Hepatocyte (in vitro differentiated cells): Measurements from ENCODE around the gene ZNF717. TPM values are rescaled to one million over a fixed set of nuclear protein-coding genes. Genes with fewer than 3 reads are reported as not detected.
"Not testable (repeated sequence)": the region's sequence is repeated elsewhere in the genome, so short reads cannot be mapped to it uniquely, and the experiment has no call there.

Experiments used
- DNase-seq: peaks from one replicate; pipeline ENCODE4 v3.0.0-alpha.2; 2016; ENCODE audit warnings: low spot score
- H2AFZ ChIP-seq: fragments of 200-600 bp; sonication (generic); 2 replicates; pipeline ENCODE4 v1.6.0; 2016; ENCODE audit warnings: antibody characterized with exemption, mild to moderate bottlenecking
- H3K27ac ChIP-seq: fragments of 200-600 bp; sonication (generic); 2 replicates; pipeline ENCODE4 v1.5.1; 2016; ENCODE audit warnings: mild to moderate bottlenecking
- H3K27me3 ChIP-seq: fragments of 200-600 bp; sonication (generic); 2 replicates; pipeline ENCODE4 v1.6.1; 2016
- H3K36me3 ChIP-seq: fragments of 200-600 bp; sonication (generic); replicated peaks from 2 replicates; pipeline ENCODE4 v1.5.1; 2016; ENCODE audit warnings: low read depth; ENCODE audit not compliant: insufficient read depth
- H3K4me1 ChIP-seq: fragments of 200-600 bp; sonication (generic); 2 replicates; pipeline ENCODE4 v1.5.1; 2016; ENCODE audit warnings: mild to moderate bottlenecking, moderate library complexity; ENCODE audit not compliant: insufficient read depth
- H3K4me2 ChIP-seq: fragments of 200-600 bp; sonication (generic); 2 replicates; pipeline ENCODE4 v1.6.0; 2016
- H3K4me3 ChIP-seq: fragments of 200-600 bp; sonication (generic); 2 replicates; pipeline ENCODE4 v1.5.1; 2016; ENCODE audit warnings: mild to moderate bottlenecking
- H3K79me2 ChIP-seq: fragments of 200-600 bp; sonication (generic); 2 replicates; pipeline ENCODE4 v1.6.0; 2017; ENCODE audit warnings: mild to moderate bottlenecking
- H3K9me2 ChIP-seq: fragments of 200-600 bp; sonication (generic); replicated peaks from 2 replicates; pipeline ENCODE4 v1.6.0; 2017; ENCODE audit warnings: mild to moderate bottlenecking; ENCODE audit not compliant: insufficient read depth
- H3K9me3 ChIP-seq: fragments of 200-600 bp; sonication (generic); 2 replicates; pipeline ENCODE4 v1.5.1; 2016; ENCODE audit warnings: low read depth, mild to moderate bottlenecking
- H4K20me1 ChIP-seq: fragments of 200-600 bp; sonication (generic); 2 replicates; pipeline ENCODE4 v1.6.0; 2016; ENCODE audit warnings: mild to moderate bottlenecking; ENCODE audit not compliant: insufficient read depth, poor library complexity, severe bottlenecking
- CTCF ChIP-seq: fragments of 200-600 bp; sonication (generic); IDR thresholded peaks from 2 replicates; pipeline ENCODE4 v1.5.1; 2016; ENCODE audit warnings: antibody characterized with exemption, mild to moderate bottlenecking; ENCODE audit not compliant: poor library complexity
- EZH2 ChIP-seq: fragments of 200-600 bp; sonication (generic); IDR thresholded peaks from 2 replicates; pipeline ENCODE4 v1.6.1; 2016; ENCODE audit warnings: antibody characterized with exemption, mild to moderate bottlenecking, borderline replicate concordance
- EZH2phosphoT487 ChIP-seq: fragments of 200-600 bp; sonication (generic); IDR thresholded peaks from one replicate; pipeline ENCODE4 v1.6.1; 2018; ENCODE audit warnings: antibody characterized with exemption, mild to moderate bottlenecking, low read depth, moderate library complexity; ENCODE audit not compliant: unreplicated experiment, severe bottlenecking
- WGBS: methylation state at CpG from one replicate; pipeline ENCODE4 v1.1.6; 2016; ENCODE audit warnings: low lambda C conversion rate; ENCODE audit errors: missing lambda C conversion rate; 5-methylcytosine and 5-hydroxymethylcytosine counted together
- polyA plus RNA-seq: library from polyadenylated mRNA; unstranded; fragments of >200 nt; fragmentation: Nextera tagmentation; extraction: Ambion mirVana; gene quantifications from 2 replicates; pipeline ENCODE4 v1.2.1, GENCODE V29; 2016
- total RNA-seq: library from RNA; depleted of rRNA; stranded (reverse); fragments of >200 nt; gene quantifications from 2 replicates; pipeline ENCODE4 v1.2.3, GENCODE V29; 2014

ZNF717 gene
- total and polyA plus RNA-seq, 2 experiments from 2014 or later = 0.90 to 1.2 TPM

DNA sequence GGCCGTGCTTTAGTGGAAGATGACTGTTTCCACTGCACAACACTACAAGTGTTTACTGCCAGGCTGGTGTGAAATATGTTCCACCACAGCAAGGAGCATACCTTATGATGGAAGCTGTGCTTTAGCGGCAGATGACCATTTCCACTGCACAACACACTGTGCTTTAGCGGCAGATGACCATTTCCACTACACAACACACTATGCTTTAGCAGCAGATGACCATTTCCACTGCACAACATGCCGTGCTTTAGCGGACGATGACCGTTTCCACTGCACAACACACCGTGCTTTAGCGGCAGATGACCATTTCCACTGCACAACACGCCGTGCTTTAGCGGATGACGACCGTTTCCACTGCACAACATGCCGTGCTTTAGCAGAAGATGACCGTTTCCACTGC is 2.8 kb downstream of the ZNF717 start:
- DNase-seq = no peak
- no peak overlapping the region for H3K4me3 ChIP-seq
- TF ChIP-seq CTCF (no peak), EZH2phosphoT487 (no peak), EZH2 (no peak)
- WGBS = 95% methylated on average over 16 of the region's 16 CpGs
- no peaks in the 10 kb centered on the region for H3K9me2 ChIP-seq
- no peaks in the 10 kb centered on the region for H3K79me2 ChIP-seq
- H3K4me2 ChIP-seq = no peak overlapping the region
- H2AFZ ChIP-seq = no peak overlapping the region
- no peaks in the 10 kb centered on the region for H3K36me3 ChIP-seq
- no peaks in the 10 kb centered on the region for H3K4me1 ChIP-seq
- no peak overlapping the region for H3K27ac ChIP-seq
- no peaks in the 10 kb centered on the region for H4K20me1 ChIP-seq
- H3K9me3 ChIP-seq = no peaks in the 10 kb centered on the region
- no peaks in the 10 kb centered on the region for H3K27me3 ChIP-seq

DNA sequence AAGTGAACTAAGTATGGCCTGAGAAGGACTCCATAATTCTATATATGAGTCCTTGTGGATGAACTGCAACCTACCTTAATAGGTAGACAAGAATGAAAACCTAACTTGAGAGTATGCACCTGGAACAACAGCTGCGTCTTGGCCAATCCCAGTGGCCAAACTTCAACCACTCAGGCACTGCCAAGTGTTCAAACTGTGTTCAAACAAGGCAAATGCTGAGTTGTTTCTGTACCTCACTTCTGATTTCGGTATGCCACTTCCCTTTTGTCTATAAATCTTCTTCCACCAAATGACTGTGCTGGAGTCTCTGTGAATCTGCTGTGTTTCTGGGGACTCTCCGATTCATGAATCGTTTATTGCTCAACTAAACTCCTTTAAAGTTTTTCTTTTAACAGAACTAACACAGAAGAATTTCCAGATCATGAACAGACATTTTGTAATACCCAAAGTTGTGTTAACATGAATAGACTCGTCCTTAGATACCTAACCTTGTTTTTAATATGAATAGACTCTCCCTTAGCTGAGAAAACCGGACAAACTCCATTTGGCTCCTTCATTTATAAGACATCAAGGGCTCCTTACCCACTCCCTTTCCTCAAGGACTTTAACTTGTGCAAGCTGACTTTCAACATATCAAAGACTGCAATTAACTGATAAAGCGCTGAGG is 4.1 kb downstream of the ZNF717 start:
- H3K4me3 ChIP-seq = no peak overlapping the region
- H4K20me1 ChIP-seq = no peaks in the 10 kb centered on the region
- no peaks in the 10 kb centered on the region for H3K36me3 ChIP-seq
- no peak for TF ChIP-seq CTCF
- no peak for TF ChIP-seq EZH2phosphoT487
- TF ChIP-seq EZH2 = no peak
- no peak overlapping the region for H2AFZ ChIP-seq
- H3K79me2 ChIP-seq = no peaks in the 10 kb centered on the region
- no peaks in the 10 kb centered on the region for H3K4me1 ChIP-seq
- no peaks in the 10 kb centered on the region for H3K27me3 ChIP-seq
- no peaks in the 10 kb centered on the region for H3K9me3 ChIP-seq
- no peak for DNase-seq
- no peaks in the 10 kb centered on the region for H3K9me2 ChIP-seq
- H3K4me2 ChIP-seq = no peak overlapping the region
- no peak overlapping the region for H3K27ac ChIP-seq
- WGBS = 69% methylated on average over 7 of the region's 7 CpGs

- not testable (repeated sequence) for H3K79me2 ChIP-seq
Observed at GRCh38 chr3:75777742-75778141, 7.6 kb downstream of the ZNF717 start.

DNA sequence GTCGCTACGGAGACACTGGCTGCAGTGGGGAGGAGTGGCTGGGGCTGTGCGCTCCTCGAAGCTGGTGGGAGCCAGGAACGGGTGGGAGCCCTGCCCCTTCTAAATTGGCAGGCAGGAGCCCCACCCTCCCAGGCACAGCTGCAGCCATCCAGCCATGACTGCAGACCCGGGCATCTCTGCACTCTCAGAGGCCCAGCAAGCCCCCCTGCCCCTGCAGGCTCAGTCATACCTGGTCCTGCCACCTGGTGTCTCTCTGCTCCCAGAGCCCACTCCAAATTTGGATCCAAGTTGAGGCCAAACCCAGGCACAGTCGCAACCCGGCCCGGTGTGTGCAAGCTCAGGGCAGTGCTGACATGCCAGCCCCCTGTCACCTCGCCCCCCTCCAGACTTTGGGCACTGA is 13.7 kb downstream of the ZNF717 start:
- DNase-seq, H3K9me3 ChIP-seq, H3K36me3 ChIP-seq, H3K27ac ChIP-seq, H2AFZ ChIP-seq, H3K79me2 ChIP-seq, H4K20me1 ChIP-seq, H3K4me1 ChIP-seq, H3K27me3 ChIP-seq, H3K4me3 ChIP-seq, H3K9me2 ChIP-seq, H3K4me2 ChIP-seq: not testable (repeated sequence)
- 70% methylated on average over 10 of the region's 10 CpGs for WGBS

More at GRCh38 chr3:75777742-75778141, 7.6 kb downstream of the ZNF717 start:
- 95% methylated on average over 11 of the region's 11 CpGs for WGBS
- not testable (repeated sequence) for DNase-seq, H2AFZ ChIP-seq, H3K36me3 ChIP-seq, H3K9me2 ChIP-seq, H3K27me3 ChIP-seq, H3K4me3 ChIP-seq, H3K4me1 ChIP-seq, H3K4me2 ChIP-seq, H4K20me1 ChIP-seq, H3K27ac ChIP-seq, H3K9me3 ChIP-seq
